GM19438 (cell line): ENCODE data around the gene FGB.
"Not testable (repeated sequence)": the region's sequence is repeated elsewhere in the genome, so short reads cannot be mapped to it uniquely, and the experiment has no call there.

Experiments
- ATAC-seq: cut with Tn5 transposase; IDR thresholded peaks from one replicate; pipeline ENCODE4 v1.9.1; 2021; ENCODE audit warnings: low read depth; ENCODE audit not compliant: unreplicated experiment

Gene FGB

GRCh38 chr4:154594343-154594742 is 31.5 kb downstream of the FGB start:
- not testable (repeated sequence) for ATAC-seq

- ATAC-seq: no peak
These were observed 33.0 kb downstream of the FGB start for GRCh38 chr4:154595807-154596206.

GRCh38 chr4:154597281-154597680 is 34.5 kb downstream of the FGB start:
- not testable (repeated sequence) for ATAC-seq

- no peak for ATAC-seq
These were observed 35.3 kb downstream of the FGB start for GRCh38 chr4:154597798-154598774.

GRCh38 chr4:154602404-154603020 is 39.7 kb downstream of the FGB start:
- ATAC-seq: no peak

- ATAC-seq: no peak
These were observed 40.5 kb downstream of the FGB start for GRCh38 chr4:154603033-154603943.

- no peak for ATAC-seq
These were observed 41.9 kb downstream of the FGB start for GRCh38 chr4:154604696-154605200.

GRCh38 chr4:154606728-154607723 is 44.2 kb downstream of the FGB start:
- ATAC-seq: no peak

- ATAC-seq: no peak
These were observed 45.8 kb downstream of the FGB start for GRCh38 chr4:154608361-154609252.

GRCh38 chr4:154609532-154609931 is 46.7 kb downstream of the FGB start:
- ATAC-seq: no peak

- no peak for ATAC-seq
These were observed 47.8 kb downstream of the FGB start for GRCh38 chr4:154610582-154610981.

GRCh38 chr4:154611833-154612232 is 49.0 kb downstream of the FGB start:
- no peak for ATAC-seq

GRCh38 chr4:154612472-154613414 is 49.9 kb downstream of the FGB start, which contains the start of gene FGG:
Gene FGG (minus strand): TSS chr4:154612656. CDS start chr4:154612609, 47 bp downstream.
- no peak for ATAC-seq

- ATAC-seq: no peak
These were observed 51.5 kb downstream of the FGB start for GRCh38 chr4:154614306-154614705.

- no peak for ATAC-seq
These were observed 52.4 kb downstream of the FGB start for GRCh38 chr4:154615211-154615610.

GRCh38 chr4:154616287-154616686 is 53.5 kb downstream of the FGB start:
- peak; percentile 18 for ATAC-seq

- ATAC-seq: peak; percentile 92
These were observed 53.9 kb downstream of the FGB start for GRCh38 chr4:154616731-154617130.
